ENCODE results near the gene SLC17A7. TPM values are rescaled to one million over a fixed set of nuclear protein-coding genes. Genes with fewer than 3 reads are reported as not detected.

The SLC17A7 gene
- total RNA-seq, 1 experiment from 2014 or later: 1.6 TPM

- TF ChIP-seq AR (CRISPR knock-in tag; IDR thresholded peaks at IDR 0.05) (peak; percentile 84; the same call in 1 of the 2 replicates), ELF4 (CRISPR knock-in tag; IDR thresholded peaks at IDR 0.05; ENCODE audit: low read depth) (0 out of 2 replicates have a peak, but pooled peaks have one; percentile 20), IRF2 (CRISPR knock-in tag; IDR thresholded peaks at IDR 0.05; ENCODE audit: borderline replicate concordance, low read depth) (no peak), TCF7 (CRISPR knock-in tag; IDR thresholded peaks at IDR 0.05; ENCODE audit: low read depth) (no peak), GABPB1 (CRISPR knock-in tag; IDR thresholded peaks at IDR 0.05) (peak; percentile 92), E2F1 (CRISPR knock-in tag; IDR thresholded peaks at IDR 0.05) (peak; percentile 81; the same call in 1 of the 2 replicates), SP1 (CRISPR knock-in tag; conservative IDR thresholded peaks at IDR 0.05) (peak; percentile 84), ZBTB43 (CRISPR knock-in tag; IDR thresholded peaks at IDR 0.05) (peak; percentile 67; the same call in 1 of the 2 replicates), ATF2 (CRISPR knock-in tag; IDR thresholded peaks at IDR 0.05; ENCODE audit: borderline replicate concordance, low read depth) (no peak), NFYB (CRISPR knock-in tag; conservative IDR thresholded peaks at IDR 0.05; ENCODE audit: low read depth) (peak; percentile 85), ATF3 (CRISPR knock-in tag; conservative IDR thresholded peaks at IDR 0.05) (peak; percentile 90), ZNF219 (CRISPR knock-in tag; IDR thresholded peaks at IDR 0.05; ENCODE audit: borderline replicate concordance) (0 out of 2 replicates have a peak, but pooled peaks have one; percentile 24), TP53 (CRISPR knock-in tag; IDR thresholded peaks at IDR 0.05) (no peak), PRRX2 (CRISPR knock-in tag; IDR thresholded peaks at IDR 0.05) (no peak), TEAD4 (CRISPR knock-in tag; IDR thresholded peaks at IDR 0.05) (peak; percentile 46; the same call in 1 of the 2 replicates), ESRRA (CRISPR knock-in tag; IDR thresholded peaks at IDR 0.05; ENCODE audit: borderline replicate concordance) (0 out of 2 replicates have a peak, but pooled peaks have one; percentile 27), CREM (CRISPR knock-in tag; IDR thresholded peaks at IDR 0.05) (peak; percentile 93), PREB (CRISPR knock-in tag; IDR thresholded peaks at IDR 0.05; ENCODE audit: borderline replicate concordance) (no peak), HMGXB4 (CRISPR knock-in tag; IDR thresholded peaks at IDR 0.05) (0 out of 2 replicates have a peak, but pooled peaks have one; percentile 31), ZNF281 (CRISPR knock-in tag; IDR thresholded peaks at IDR 0.05) (0 out of 2 replicates have a peak, but pooled peaks have one; percentile 60), SOX15 (CRISPR knock-in tag; IDR thresholded peaks at IDR 0.05) (no peak), RORB (CRISPR knock-in tag; IDR thresholded peaks at IDR 0.05) (peak; percentile 30; the same call in 1 of the 2 replicates), MAX (CRISPR knock-in tag; IDR thresholded peaks at IDR 0.05) (peak; percentile 63)
Measured at GRCh38 chr19:49487277-49488045, 46.1 kb upstream of the SLC17A7 start, which contains the start of gene RPL13A (continued).

Data from WTC11 (cell line).